ENCODE measurements around the gene SOX2.

DNA sequence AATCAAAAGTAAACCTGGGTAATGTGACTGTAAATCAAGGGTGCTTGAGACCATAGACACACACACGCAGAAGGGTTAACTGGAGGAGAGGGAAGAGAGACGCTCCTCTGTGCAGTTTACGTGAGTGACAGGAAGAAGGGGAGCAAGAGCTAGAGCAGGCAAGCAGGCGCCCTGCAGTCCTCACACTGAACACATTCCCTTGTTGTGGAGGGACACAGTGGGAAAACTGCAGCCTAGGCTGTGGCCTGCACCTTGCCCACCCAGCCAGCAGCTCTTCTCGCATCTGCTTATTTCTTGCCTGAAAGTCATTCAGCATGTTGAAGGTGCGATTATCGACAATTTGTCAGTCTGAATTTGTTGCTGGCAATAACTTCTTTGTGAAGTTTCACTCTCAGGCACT lies 24.2 kb downstream of the SOX2 start:
- TF ChIP-seq, protein P1, sequence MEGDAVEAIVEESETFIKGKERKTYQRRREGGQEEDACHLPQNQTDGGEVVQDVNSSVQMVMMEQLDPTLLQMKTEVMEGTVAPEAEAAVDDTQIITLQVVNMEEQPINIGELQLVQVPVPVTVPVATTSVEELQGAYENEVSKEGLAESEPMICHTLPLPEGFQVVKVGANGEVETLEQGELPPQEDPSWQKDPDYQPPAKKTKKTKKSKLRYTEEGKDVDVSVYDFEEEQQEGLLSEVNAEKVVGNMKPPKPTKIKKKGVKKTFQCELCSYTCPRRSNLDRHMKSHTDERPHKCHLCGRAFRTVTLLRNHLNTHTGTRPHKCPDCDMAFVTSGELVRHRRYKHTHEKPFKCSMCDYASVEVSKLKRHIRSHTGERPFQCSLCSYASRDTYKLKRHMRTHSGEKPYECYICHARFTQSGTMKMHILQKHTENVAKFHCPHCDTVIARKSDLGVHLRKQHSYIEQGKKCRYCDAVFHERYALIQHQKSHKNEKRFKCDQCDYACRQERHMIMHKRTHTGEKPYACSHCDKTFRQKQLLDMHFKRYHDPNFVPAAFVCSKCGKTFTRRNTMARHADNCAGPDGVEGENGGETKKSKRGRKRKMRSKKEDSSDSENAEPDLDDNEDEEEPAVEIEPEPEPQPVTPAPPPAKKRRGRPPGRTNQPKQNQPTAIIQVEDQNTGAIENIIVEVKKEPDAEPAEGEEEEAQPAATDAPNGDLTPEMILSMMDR (IDR thresholded peaks at IDR 0.05; ENCODE audit: low read depth, low read length, poor library complexity, severe bottlenecking), result no peak
- no peak for TF ChIP-seq EZH2phosphoT487 (IDR thresholded peaks at IDR 0.05; ENCODE audit: borderline replicate concordance, low read length)
